Measurements from ENCODE around the gene LYSET.
"Not testable (repeated sequence)": the region's sequence is repeated elsewhere in the genome, so short reads cannot be mapped to it uniquely, and the experiment has no call there.

LYSET gene, protein sequence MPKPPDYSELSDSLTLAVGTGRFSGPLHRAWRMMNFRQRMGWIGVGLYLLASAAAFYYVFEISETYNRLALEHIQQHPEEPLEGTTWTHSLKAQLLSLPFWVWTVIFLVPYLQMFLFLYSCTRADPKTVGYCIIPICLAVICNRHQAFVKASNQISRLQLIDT

GRCh38 chr14:93184391-93185348, at the start of gene LYSET, which contains the start of gene MOAP1:
Gene LYSET (plus strand): TSS chr14:93185317. CDS start chr14:93185406, 89 bp downstream.
Gene MOAP1 (minus strand): TSS chr14:93184897. CDS start chr14:93184242, 655 bp downstream.
- H3K9me3 ChIP-seq (ENCODE audit: low read depth, low read length), result no peaks in the 10 kb centered on the region
- H3K4me3 ChIP-seq, result peak within 1 kb of the TSS; percentile 96
- TF ChIP-seq EZH2 (IDR thresholded peaks at IDR 0.05) (no peak), FOXP2 (optimal IDR thresholded peaks at IDR 0.05; ENCODE audit: control extremely low read depth, extremely low read length, insufficient read depth) (peak; percentile 24), POLR2AphosphoS5 (IDR thresholded peaks at IDR 0.05; ENCODE audit: borderline replicate concordance, low read depth, low read length) (peak; percentile 73)
- no peak for DNase-seq (ENCODE audit: low read depth, low spot score)
- H3K27ac ChIP-seq, result peak within 1 kb of the TSS; percentile 82
- H3K36me3 ChIP-seq (ENCODE audit: insufficient read depth, low read length), result peaks cover 33% of the 10 kb centered on the region
- H3K9ac ChIP-seq (ENCODE audit: insufficient read length), result peak within 1 kb of the TSS; percentile 86

GRCh38 chr14:93135399-93135798, 49.7 kb upstream of the LYSET start:
- Histone ChIP-seq H3K4me3 (no peak overlapping the region), H3K36me3 (ENCODE audit: insufficient read depth, low read length) (no peaks in the 10 kb centered on the region), H3K27ac (no peak overlapping the region), H3K9ac (ENCODE audit: insufficient read length) (no peak overlapping the region), H3K9me3 (ENCODE audit: low read depth, low read length) (no peaks in the 10 kb centered on the region)
- DNase-seq (ENCODE audit: low read depth, low spot score), result no peak
- TF ChIP-seq POLR2AphosphoS5 (IDR thresholded peaks at IDR 0.05; ENCODE audit: borderline replicate concordance, low read depth, low read length) (no peak), FOXP2 (optimal IDR thresholded peaks at IDR 0.05; ENCODE audit: control extremely low read depth, extremely low read length, insufficient read depth) (no peak), EZH2 (IDR thresholded peaks at IDR 0.05) (no peak)

- TF ChIP-seq FOXP2 (optimal IDR thresholded peaks at IDR 0.05; ENCODE audit: control extremely low read depth, extremely low read length, insufficient read depth) (no peak), POLR2AphosphoS5 (IDR thresholded peaks at IDR 0.05; ENCODE audit: borderline replicate concordance, low read depth, low read length) (no peak), EZH2 (IDR thresholded peaks at IDR 0.05) (no peak)
- no peaks in the 10 kb centered on the region for H3K9me3 ChIP-seq (ENCODE audit: low read depth, low read length)
- H3K27ac ChIP-seq, result no peak overlapping the region
- no peak overlapping the region for H3K4me3 ChIP-seq
- H3K9ac ChIP-seq (ENCODE audit: insufficient read length), result no peak overlapping the region
- DNase-seq (ENCODE audit: low read depth, low spot score), result no peak
- no peaks in the 10 kb centered on the region for H3K36me3 ChIP-seq (ENCODE audit: insufficient read depth, low read length)
Observed at GRCh38 chr14:93136009-93136408, 49.1 kb upstream of the LYSET start.

DNA sequence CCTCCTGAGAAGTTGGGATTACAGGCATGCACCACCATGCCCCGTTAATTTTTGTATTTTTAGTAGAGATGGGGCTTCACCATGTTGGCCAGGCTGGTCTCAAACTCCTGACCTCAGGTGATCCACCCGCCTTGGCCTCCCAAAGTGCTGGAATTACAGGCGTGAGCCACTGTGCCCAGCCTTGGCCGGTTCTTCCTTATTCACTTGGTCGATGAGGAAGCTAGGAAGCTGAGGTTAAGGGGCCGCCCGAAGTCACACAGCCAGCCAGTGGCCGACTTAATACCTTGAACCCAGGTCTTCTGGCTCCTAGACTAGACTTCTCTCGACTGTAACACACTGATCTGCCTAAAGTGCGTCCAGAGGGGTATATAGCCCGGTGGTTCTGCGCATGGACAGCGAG, 48.6 kb upstream of the LYSET start:
- not testable (repeated sequence) for DNase-seq (ENCODE audit: low read depth, low spot score); H3K27ac ChIP-seq; H3K4me3 ChIP-seq; H3K9me3 ChIP-seq (ENCODE audit: low read depth, low read length); H3K36me3 ChIP-seq (ENCODE audit: insufficient read depth, low read length); H3K9ac ChIP-seq (ENCODE audit: insufficient read length)

DNA sequence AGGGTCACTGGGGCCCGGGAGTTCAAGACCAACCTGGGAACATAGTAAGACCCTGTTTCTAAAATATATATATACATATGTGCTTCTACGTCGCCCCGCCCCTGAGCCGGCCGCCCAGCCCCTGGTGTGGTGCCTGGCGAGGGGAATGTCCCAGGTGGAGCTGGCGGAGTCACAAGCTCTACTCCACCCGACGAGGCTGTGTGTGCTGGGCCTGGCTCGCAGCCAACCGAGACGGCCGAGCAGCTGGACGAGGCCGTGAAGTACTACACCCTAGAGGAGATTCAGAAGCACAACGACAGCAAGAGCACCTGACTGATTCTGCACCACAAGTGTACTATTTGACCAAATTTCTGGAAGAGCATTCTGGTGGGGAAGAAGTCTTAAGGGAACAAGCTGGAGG, 47.3 kb upstream of the LYSET start:
- Histone ChIP-seq H3K4me3 (no peak overlapping the region), H3K9ac (ENCODE audit: insufficient read length) (no peak overlapping the region), H3K36me3 (ENCODE audit: insufficient read depth, low read length) (no peaks in the 10 kb centered on the region), H3K9me3 (ENCODE audit: low read depth, low read length) (no peaks in the 10 kb centered on the region), H3K27ac (no peak overlapping the region)
- DNase-seq (ENCODE audit: low read depth, low spot score), result no peak
- TF ChIP-seq EZH2 (IDR thresholded peaks at IDR 0.05) (no peak), POLR2AphosphoS5 (IDR thresholded peaks at IDR 0.05; ENCODE audit: borderline replicate concordance, low read depth, low read length) (no peak), FOXP2 (optimal IDR thresholded peaks at IDR 0.05; ENCODE audit: control extremely low read depth, extremely low read length, insufficient read depth) (no peak)

DNA sequence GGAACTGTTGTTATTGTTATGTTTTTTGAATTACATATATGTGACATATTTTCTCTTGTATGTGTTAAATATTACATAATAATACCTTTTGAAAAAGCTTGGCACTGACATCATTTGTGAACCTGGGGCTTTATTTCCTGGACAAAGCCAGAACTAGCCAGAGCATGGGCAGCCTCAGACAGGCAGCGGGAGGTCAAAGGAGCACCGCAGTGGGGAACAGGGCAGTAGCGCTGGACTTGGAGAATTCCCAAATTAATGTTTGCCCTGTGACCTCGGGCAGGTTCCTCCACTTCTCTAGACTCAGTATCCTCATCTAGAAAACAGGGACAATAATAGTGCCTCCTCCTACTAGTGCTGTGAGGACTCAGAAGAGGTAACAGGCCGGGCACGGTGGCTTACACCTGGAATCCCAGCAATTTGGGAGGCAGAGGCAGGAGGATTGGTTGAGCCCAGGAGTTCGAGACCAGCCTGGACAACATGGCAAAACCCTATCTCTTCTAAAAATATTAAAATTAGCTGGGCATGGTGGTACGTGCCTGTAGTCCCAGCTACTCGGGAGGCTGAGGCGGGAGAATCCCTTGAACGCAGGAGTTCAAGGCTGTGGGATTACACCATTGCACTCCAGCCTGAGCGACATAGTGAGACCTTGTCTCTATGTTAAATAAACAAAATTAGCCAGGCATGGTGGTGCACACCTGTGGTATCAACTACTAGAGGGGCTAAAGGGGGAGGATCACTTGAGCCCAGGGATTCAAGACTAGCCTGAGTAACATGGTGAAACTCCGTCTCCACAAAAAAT, 42.1 kb upstream of the LYSET start:
- Histone ChIP-seq H3K27ac (no peak overlapping the region), H3K9me3 (ENCODE audit: low read depth, low read length) (no peaks in the 10 kb centered on the region), H3K36me3 (ENCODE audit: insufficient read depth, low read length) (no peaks in the 10 kb centered on the region), H3K9ac (ENCODE audit: insufficient read length) (no peak overlapping the region), H3K4me3 (no peak overlapping the region)
- DNase-seq (ENCODE audit: low read depth, low spot score), result no peak
- TF ChIP-seq POLR2AphosphoS5 (IDR thresholded peaks at IDR 0.05; ENCODE audit: borderline replicate concordance, low read depth, low read length) (no peak), FOXP2 (optimal IDR thresholded peaks at IDR 0.05; ENCODE audit: control extremely low read depth, extremely low read length, insufficient read depth) (no peak), EZH2 (IDR thresholded peaks at IDR 0.05) (no peak)

GRCh38 chr14:93146119-93146518, 39.0 kb upstream of the LYSET start:
- no peak for DNase-seq (ENCODE audit: low read depth, low spot score)
- Histone ChIP-seq H3K27ac (no peak overlapping the region), H3K36me3 (ENCODE audit: insufficient read depth, low read length) (no peaks in the 10 kb centered on the region), H3K9me3 (ENCODE audit: low read depth, low read length) (no peaks in the 10 kb centered on the region), H3K4me3 (no peak overlapping the region), H3K9ac (ENCODE audit: insufficient read length) (no peak overlapping the region)
- TF ChIP-seq FOXP2 (optimal IDR thresholded peaks at IDR 0.05; ENCODE audit: control extremely low read depth, extremely low read length, insufficient read depth) (no peak), EZH2 (IDR thresholded peaks at IDR 0.05) (no peak), POLR2AphosphoS5 (IDR thresholded peaks at IDR 0.05; ENCODE audit: borderline replicate concordance, low read depth, low read length) (no peak)

- no peak for TF ChIP-seq EZH2 (IDR thresholded peaks at IDR 0.05)
- TF ChIP-seq FOXP2 (optimal IDR thresholded peaks at IDR 0.05; ENCODE audit: control extremely low read depth, extremely low read length, insufficient read depth), result no peak
- TF ChIP-seq POLR2AphosphoS5 (IDR thresholded peaks at IDR 0.05; ENCODE audit: borderline replicate concordance, low read depth, low read length), result no peak
- no peak for DNase-seq (ENCODE audit: low read depth, low spot score)
- Histone ChIP-seq H3K9ac (ENCODE audit: insufficient read length) (no peak overlapping the region), H3K9me3 (ENCODE audit: low read depth, low read length) (no peaks in the 10 kb centered on the region), H3K27ac (no peak overlapping the region), H3K4me3 (no peak overlapping the region), H3K36me3 (ENCODE audit: insufficient read depth, low read length) (no peaks in the 10 kb centered on the region)
Observed at GRCh38 chr14:93148979-93149378, 36.1 kb upstream of the LYSET start.

Data from SK-N-MC (cell line).